GM11168 (cell line): Measurements from ENCODE around the gene MACF1.

ENCODE experiments used
- in situ Hi-C: fragments of 300-500 bp; cut with MboI; formaldehyde crosslinking; loops from one replicate; pipeline ENCODE4 v1.12.0; 2022; ENCODE audit warnings: low sequenced_read_pairs; ENCODE audit not compliant: unreplicated experiment

Gene MACF1

DNA sequence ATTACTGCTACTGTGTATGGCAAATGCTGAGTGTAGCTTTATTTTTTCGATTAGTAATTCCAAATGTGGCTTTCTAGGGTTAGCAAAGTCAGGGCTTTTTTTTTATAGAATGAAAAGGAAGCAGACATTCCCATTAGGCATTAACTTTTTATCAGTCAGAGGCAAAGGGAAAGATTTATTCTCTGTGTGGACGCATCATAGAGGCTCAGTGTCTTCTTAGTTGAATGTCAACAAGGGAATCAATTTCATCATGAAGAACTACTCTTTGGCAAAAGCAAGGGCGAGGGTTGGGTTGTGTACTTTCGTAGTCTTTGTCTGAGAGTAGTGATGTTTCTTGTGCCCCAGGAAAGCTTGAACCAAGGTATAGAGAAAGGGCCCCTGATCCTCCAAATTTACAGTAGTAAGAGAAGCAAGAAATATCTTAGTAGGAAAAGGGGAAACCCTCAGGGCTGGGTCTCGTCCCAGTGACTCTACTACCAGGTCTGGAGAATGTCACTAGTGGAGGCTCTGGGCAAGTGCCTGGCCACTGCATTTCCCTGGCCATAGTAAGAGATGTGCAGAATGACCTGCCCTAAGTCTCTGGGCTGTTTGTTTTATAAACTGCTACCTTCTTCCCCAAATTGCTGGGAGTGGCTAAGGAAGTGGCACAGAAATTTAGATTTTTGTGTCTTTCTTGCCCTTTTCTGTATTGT lies 30.0 kb upstream of the MACF1 start:
- in situ Hi-C loops: no loop called here

DNA sequence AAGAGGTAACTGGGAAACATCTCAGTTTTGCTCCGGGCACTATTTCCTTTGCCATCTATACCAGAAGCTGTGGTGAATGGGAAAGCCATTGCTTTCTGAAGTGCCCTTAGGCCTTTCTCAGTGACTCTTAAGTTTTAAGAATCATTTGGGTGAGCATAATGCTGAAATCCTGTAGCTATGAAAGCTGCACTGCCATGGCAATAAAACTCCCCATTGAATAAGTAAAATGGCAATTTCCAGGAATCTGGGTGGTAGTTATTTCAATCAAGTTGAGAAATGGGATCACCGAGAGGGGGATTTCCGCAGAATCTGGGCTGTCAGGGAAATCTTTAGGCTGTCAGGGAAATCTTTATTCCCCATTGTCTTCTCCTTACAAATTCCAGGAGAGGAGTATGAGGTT lies 26.8 kb upstream of the MACF1 start:
- in situ Hi-C loops: no loop called here

DNA sequence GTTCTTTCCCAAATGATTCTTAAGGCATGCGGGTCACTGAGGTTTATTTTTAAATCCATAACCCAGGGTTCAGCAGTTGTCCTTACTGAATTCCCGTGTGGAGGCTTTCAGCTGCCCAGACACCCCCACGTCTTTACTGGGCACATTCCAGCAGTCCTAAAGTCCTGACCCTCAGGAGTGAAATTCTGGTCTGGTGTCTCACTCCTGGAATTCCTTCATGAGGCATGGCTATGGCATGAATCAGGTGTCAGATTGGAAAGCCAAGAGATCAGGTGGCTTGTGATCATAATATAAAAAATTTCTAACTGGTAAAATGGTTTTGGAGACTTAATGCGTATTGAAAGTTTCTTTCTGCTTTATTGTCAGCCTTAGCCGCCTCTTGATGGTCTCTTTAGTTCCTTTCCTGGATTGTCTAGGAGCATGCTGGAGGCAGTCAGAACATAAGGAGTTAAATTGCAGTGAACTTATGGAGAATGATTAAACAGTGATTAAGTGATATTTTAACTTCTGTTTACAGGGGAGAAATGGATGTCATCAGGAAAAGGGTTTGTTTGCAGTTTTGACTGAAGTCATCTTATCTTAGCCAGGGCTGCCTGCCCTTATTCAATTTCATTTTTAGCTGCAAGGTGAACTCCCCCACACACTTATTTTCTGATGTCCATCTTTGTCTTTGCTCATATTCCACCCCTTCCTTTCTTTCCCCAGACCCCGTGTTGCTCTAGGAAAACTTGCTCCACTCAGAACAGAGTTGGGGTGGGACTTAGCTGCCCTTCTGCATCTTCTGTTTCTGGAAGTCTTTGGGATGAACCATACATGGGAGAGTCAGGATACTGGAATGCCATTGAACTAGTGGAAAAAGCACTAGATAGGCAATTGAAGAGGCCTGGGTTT lies 25.7 kb upstream of the MACF1 start:
- in situ Hi-C loops: no loop called here

DNA sequence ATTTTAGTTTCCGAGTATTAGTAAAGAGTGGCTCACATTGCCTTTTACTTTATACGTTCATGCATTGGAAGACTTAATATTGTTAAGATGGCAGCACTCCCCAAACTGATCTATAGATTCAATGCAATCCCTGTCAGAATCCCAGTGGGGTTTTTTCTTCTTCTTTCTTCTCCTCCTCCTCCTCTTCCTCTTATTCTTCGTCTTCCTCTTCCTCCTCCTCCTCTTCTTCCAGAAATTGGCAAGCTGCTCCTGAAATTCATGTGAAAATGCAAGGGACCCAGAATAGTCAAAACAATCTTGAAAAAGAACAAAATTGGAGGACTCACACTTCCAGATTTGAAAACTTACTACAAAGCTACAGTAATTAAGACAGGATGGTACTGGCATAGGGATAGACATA lies 23.2 kb upstream of the MACF1 start:
- in situ Hi-C loops: no loop called here

DNA sequence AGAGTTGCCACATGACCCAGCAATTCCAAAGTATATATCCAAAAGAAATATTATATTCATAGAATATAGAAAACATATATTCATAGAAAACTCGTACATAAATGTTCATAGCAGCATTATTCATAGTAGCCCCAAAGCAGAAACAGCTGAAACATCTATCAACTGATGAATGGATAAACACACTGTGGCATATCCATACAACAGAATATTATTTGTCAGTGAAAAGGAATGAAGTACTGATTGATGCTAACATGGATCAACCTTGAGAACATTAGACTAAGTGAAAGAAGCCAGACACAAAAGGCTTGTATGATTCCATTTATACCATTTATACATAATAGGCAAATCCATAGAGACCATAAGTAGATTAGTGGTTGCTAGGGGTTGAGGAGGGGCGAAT lies 21.7 kb upstream of the MACF1 start:
- in situ Hi-C loops: no loop called here

DNA sequence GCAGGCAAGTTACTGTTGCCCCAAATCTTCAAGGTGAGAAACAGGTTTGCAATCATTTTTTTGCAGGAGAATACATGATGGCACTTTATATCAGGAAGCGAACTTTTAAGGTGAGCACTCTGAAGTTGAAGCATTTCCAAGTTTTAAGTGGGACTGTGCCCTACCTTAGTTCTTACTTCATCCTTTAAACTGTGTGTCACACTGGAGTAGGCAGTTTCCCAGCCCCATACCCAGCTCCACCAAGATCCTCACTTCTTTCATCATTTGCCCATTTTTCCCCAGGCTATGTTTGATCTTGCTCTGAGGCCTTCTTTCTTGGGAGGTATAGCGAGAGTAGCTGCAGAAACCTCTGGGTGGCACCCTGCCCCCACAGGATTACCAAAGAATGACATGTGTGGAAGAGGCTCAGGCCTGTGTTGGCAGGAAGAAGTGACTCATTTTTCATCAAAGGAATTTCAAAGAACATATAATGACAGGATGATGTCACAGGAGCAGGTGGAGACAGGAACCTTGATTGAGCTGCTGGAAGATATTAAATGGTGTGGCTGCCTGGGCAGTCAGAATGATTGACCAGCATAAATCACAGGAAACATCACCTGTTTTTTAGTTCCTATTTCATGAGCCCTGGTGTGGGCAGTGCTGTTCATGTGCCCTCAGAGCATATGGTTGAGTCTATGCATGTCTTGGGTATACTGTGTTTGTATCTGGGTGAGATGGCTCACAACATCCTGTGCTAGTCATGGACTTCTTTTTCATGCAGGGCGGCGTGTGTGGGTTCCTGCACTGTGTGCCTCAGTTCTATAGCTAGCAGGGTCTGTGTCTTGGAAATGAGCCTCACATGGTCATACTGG lies 20.8 kb upstream of the MACF1 start:
- in situ Hi-C loops: no loop called here

DNA sequence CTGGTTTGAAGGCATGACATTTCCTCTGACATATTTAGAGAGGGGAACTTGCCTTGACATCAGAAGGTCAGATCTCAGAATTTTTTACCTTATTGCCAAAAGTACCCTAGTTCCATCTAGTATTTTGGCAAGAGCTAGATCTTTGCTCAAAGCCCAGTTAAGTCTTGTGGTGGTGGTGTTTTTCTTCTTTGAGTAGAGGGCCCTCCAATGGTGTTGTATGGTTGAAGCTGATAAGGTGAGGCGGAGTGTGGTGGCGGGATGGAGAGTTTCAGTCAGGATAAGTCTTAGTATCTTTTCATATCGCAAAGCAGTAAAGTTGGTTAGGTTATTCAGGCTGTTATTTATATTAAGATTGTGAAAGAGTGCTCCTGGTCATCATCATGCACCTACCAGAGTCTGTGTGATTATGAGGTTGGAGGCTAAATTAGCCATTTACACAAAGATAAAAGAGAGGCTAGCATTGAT lies 20.1 kb upstream of the MACF1 start:
- in situ Hi-C loops: no loop called here

DNA sequence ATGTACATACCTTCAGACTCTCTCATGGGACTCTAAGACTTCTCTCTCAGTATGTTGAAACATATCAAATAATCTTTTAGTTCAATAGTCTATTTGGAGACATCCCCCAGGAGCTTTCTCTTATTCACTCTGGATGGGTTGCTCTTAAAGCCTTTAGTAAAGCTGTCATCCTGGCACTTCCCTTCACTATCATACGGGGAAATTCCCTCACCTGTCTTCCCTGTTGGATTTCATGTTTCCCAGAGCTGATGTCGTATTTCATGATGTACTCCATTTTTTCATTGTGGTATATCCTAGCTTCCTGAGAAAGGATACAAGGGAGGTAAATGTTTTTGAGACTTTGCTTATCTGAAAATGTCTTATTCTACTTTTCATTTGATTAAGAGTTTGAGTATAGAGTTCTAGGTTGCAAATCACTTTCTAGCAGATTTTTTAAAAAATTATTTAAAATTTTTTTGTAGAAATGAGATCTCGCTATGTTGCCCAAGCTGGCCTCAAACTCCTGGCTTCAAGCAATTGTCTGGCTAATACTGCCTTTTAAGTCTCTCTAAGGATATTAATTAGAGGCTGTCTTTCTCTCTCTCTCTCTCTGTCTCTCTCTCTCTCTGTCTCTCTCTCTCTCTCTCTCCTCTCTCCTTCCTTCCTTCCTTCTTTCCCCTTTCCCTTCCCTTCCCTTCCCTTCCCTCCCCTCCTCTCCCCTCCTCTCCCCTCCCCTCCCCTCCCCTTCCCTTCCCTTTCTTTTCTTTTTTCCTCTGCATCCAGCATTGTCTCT lies 17.0 kb upstream of the MACF1 start:
- in situ Hi-C loops: no loop called here

DNA sequence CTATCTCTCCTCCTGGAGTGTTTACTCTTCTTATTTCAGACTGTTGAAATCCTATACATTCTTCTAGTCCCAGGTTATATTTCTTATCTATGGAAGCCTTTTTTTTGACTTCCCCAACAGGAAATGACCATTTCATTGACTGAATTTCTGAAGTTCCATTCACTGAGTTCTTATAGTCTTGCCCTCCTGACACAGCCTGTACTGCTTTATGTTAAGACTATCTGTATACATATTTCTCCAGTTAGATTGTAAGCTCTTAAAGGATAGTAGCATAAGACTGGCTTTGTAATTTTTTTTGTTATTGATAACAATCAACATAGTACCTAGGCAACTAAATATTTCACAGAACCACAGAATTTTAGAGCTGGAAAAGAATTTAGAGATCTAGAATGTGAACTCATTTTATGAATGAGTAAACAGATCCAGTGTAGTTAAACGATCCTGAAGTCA lies 14.9 kb upstream of the MACF1 start:
- in situ Hi-C loops: loop anchor here (10.0 kb wide), 1 partner anchor 75 kb away; no protein-coding TSS in a partner anchor

DNA sequence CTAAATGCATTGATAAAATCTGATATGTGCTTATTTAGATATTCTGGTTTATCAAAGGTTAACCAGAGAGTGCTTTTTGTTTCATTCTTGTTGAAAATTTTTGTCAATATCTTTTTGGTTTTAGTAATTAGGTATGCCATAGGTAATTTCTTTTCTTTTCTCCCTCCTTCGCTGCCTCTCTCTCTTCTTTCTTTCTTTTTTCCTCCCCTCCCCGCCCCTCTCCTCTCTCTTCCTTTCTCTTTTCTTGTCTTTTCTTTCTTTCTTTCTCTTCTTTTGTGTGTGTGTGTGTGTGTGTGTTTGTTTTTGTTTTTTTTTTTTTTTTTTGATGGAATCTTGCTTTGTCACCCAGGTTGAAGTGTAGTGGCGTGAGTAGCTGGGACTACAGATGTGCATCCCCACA lies 14.4 kb upstream of the MACF1 start:
- in situ Hi-C loops: loop anchor here (10.0 kb wide), 1 partner anchor 75 kb away; no protein-coding TSS in a partner anchor

DNA sequence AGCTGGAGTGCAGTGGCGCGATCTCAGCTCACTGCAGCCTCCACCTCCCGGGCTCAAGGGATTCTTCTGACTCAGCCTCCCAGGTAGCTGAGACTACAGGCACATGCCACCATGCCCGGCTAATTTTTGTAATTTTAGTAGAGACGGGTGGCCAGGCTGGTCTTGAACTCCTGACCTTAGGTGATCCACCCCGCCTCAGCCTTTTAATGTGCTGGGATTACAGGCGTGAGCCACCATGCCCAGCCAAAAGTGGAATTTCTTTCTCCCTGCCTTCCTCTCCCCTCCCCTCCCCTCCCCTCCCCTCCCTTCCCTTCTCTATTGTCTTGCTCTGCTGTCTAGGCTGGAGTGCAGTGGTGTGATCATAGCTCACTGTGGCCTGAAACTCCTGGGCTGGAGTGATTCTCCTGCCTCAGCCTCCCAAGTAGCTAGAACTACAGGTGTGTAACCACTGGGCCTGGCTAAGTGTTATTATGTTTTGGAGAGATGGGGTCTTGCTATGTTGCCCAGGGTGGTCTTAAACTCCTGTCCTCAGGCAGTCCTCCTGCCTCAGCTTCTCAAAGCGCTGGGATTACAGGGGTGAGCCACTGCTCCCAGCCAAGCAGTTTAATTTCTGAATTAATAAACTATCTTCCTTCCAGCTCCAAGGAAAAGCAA lies 10.0 kb upstream of the MACF1 start:
- in situ Hi-C loops: loop anchor here (10.0 kb wide), 1 partner anchor 70 kb away; no protein-coding TSS in a partner anchor

DNA sequence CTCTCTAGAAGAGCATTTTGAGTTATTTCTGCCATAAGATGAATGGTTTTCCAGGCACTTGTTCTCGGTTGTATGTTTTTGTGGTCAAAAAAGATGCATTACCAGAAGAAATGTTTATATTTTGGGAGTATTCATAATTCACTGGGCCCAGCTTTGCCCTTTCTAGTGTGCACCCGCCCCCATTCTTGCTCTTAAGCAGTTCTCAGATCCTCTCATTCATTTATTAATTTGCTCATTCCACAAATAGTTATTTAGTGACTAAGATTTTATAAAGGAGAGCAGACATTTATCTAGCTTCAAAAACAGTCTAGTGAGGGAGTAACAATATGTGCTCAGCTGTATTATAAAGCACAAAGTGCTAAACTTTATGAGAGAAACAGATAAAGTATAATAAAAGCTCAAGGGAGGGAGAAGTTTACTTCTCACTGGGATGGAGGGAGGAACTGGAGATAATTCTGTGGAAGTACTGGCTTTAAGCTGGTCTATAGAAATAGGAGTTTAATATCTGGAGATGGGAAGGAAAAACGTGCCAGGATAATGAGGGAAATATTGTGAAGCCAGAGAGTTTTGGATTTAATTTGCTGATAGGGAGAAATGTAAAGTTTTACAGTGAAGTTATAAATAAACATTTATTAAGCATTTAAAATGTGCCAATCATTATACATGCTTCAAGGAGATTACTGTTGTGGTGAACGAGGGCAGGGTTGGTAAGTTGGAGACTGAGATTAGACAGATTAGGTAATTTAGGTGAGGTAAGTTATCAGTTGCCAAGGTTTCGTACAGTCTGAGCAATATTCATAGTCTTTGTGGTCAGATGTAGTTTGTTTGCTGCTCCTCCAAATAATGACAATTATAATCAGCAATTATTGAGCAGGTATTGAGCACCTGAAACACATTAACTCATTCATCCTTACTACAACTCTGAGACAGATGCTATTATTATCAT lies 9.1 kb upstream of the MACF1 start:
- in situ Hi-C loops: loop anchor here (10.0 kb wide), 1 partner anchor 69 kb away; no protein-coding TSS in a partner anchor

DNA sequence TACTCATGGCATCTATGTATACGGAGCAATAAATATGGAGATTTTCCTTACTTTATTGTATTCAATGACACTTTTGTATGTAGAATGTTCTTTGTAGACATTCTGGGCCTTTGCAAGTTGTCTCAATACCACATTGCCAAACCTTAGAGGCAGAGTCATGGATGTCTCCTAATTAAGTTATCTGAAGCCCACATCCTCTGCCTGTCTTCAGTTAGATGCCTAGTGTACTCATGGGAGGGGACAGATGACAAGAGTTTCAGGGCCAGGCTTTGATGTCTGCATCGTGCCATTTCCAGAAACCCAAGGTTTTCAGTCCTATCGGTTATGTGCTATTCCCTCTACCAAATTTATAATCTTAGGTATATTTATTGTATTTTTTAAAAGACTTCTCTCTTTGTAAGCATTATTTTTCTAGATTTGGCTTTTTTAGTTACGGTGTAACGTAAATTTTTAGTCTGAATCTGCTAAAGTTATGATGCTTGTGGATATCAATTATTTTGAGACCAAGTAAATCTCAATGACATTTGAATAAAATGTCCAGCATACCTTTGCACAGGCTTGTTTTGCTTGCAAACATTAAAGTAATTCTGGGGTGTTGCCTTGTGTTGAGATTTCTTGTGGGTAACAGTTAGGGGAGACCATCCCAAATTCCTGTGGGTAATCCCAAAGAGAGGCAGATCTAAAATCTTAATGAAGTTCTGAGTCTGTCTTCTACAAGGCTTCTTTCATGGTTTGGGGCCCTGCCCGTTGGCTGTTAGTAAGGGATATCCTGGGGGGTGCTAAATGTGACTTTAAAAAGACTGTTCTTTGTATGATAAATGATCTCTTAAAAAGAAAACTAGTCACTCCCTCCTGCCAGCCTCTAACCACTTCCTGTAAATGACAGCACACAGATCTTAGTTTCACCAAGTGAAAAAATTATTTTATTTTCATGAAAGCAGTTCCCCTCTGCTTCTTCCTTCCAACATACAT lies 8.0 kb upstream of the MACF1 start:
- in situ Hi-C loops: loop anchor here (10.0 kb wide), 1 partner anchor 68 kb away; no protein-coding TSS in a partner anchor

DNA sequence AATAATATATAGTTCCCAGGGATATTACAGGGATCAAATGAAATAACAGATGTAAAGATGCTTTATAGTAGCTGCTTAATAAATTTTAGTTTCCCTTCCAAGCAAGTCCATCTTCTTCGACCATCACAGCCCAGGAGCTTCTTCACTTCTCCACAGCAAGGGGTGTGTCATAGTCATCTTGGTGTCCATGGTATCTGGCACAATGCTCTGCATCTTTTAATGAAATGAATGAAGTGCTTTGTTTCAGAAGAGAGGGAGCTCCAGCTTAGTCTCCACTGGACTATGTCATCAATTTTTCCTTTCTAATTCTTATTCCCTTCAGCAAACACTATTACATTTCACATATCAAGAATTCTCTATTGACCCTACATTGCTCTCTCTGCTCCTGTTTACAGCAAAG lies 4.9 kb upstream of the MACF1 start:
- in situ Hi-C loops: loop anchor here (10.0 kb wide), 1 partner anchor 65 kb away; no protein-coding TSS in a partner anchor

DNA sequence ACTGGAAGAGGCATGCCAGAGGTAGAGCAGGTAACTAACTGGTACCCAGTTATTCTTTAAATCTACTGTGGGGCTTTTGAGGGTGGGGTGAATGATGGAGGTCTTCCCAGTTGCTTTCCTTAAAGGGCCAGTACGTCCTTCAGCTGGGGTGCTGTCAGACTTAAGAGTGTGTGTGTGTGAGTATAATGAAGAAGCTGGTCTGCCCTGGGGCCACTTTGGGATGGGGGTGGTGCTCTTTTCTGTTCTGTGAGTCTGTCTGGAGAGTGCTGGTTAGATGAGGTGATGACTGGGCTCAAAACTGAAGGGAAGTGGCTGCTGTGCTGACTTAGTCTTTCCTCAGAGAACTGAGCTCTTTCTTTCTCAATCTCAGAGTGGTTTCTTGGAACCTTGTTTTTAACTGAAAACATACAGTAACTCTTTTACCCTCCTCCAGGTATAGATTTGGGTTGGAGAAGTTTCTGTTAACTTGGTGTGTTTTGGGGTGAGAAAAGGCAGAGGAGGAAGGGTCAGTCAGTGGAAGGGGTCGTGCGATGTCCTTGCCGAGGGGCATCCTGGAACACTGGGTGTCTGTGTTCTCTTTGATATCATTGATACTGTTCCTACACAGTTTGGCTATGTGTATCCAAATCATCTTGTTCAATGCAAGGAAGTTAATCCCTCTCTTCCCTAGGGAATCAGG lies 746 bp downstream of the MACF1 start:
- in situ Hi-C loops: no loop called here

DNA sequence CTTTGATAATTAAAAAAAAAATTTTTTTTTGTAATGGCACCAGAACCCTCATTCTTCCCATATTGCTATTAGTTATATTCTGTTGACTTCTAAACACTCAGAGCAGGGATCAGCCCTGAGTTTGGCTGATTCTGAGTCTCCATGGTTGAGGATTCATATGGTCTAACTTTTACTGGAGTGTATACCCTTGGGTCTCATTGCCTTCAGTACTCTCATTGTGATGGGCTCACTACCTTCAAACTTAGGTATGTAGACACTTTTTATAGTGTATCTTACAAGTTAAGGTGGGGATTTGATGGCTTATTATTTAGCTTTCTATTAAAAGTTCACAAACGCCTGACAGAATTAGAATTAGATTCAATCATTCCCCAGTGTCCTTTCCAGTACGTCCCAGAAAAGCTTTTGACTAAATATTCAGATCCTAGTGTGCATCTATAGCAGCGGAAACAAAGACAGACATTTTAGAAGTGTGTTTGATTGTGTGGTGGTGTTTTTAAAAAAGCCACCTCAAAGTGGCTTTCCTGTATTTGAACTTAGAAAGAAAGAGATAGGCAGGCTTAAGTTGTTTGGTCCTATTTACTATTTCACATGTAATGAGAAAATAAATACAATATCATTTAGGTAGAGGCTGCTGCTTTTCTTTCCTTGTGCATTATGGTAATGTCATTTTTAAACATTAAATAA lies 1.4 kb downstream of the MACF1 start:
- in situ Hi-C loops: no loop called here
